ENCODE data around the gene FAM50B. TPM values are rescaled to one million over a fixed set of nuclear protein-coding genes. Genes with fewer than 3 reads are reported as not detected.

Gene FAM50B
- total and polyA plus RNA-seq, 10 of the 15 experiments (the other 5 are each of a cell fraction or from before 2014, with no cell fraction given), result 0.58 to 10.2 (median 5.9) TPM

- no peak for TF ChIP-seq ZNF622 (IDR thresholded peaks at IDR 0.05)
- TF ChIP-seq IRF4 (IDR thresholded peaks at IDR 0.05; ENCODE audit: low read depth, low read length), result no peak
- no peak for TF ChIP-seq DPF2 (IDR thresholded peaks at IDR 0.05)
- no peak for TF ChIP-seq ZBTB11 (CRISPR knock-in tag; IDR thresholded peaks at IDR 0.05)
- no peak for TF ChIP-seq STAT1 (conservative IDR thresholded peaks at IDR 0.05)
- no peak for TF ChIP-seq SMARCA5 (IDR thresholded peaks at IDR 0.05)
- TF ChIP-seq PML (IDR thresholded peaks at IDR 0.05; ENCODE audit: low read length), result no peak
Measured at GRCh38 chr6:3875486-3875885, 26.3 kb downstream of the FAM50B start (continued).

GRCh38 chr6:3876101-3876500 lies 26.9 kb downstream of the FAM50B start:
- in situ Hi-C loops (cut with MboI), result no loop called here
- Histone ChIP-seq H3K4me1 (ENCODE audit: control insufficient read depth, insufficient read depth, low read length) (no peaks in the 10 kb centered on the region), H3K27me3 (replicated peaks in 1 of 2; ENCODE audit: control insufficient read depth in 2 of 2, insufficient read depth in 2 of 2, low read length in 1 of 2) (peaks cover 0 to 3% of the 10 kb centered on the region in 2 experiments; a peak in 1 of 4 replicates), H3K79me2 (ENCODE audit: control insufficient read depth, insufficient read depth, low read length) (no peaks in the 10 kb centered on the region), H3K4me2 (ENCODE audit: control insufficient read depth, insufficient read depth) (no peak overlapping the region), H3K4me3 (no peak overlapping the region), H4K20me1 (ENCODE audit: control insufficient read depth, insufficient read depth) (no peaks in the 10 kb centered on the region), H2AFZ (ENCODE audit: control insufficient read depth, low read depth, low read length) (no peak overlapping the region), H3K9me3 (replicated peaks; ENCODE audit: control insufficient read depth, insufficient read depth, low read length) (no peaks in the 10 kb centered on the region), H3K36me3 (ENCODE audit: control insufficient read depth in 2 of 2, insufficient read depth in 2 of 2, low read length in 1 of 2) (no peaks in the 10 kb centered on the region), H3K9ac (ENCODE audit: control insufficient read depth, insufficient read depth, low read length) (no peak overlapping the region), H3K27ac (ENCODE audit: control insufficient read depth, insufficient read depth) (no peak overlapping the region)
- intact Hi-C loops (cut with micrococcal nuclease; ENCODE audit: unreplicated experiment), result no loop called here
- ChIA-PET SMC1A (ENCODE audit: uncharacterized antibody, unreplicated experiment) (no interaction called here), CTCF (interaction anchor here (1.4 kb wide), 1 partner anchor 27 kb away, joined by 3 read pairs; the partner anchor contains the start of gene FAM50B), RAD21 (ENCODE audit: unreplicated experiment) (no interaction called here), POLR2A (no interaction called here)
- ATAC-seq, result no peak
- no peak for FAIRE-seq
- BruUV-seq (replicated peaks), result no TSS peak
- no peak for DNase-seq (ENCODE audit: low read depth, low spot score)
- WGBS (ENCODE audit: insufficient coverage, insufficient replicate concordance, low lambda C conversion rate, missing lambda C conversion rate), result 46% methylated on average over 10 of the region's 10 CpGs
- no peak for TF ChIP-seq RAD51 (IDR thresholded peaks at IDR 0.05)
- TF ChIP-seq BMI1 (IDR thresholded peaks at IDR 0.05; ENCODE audit: borderline replicate concordance), result no peak
- no peak for TF ChIP-seq TAF1 (IDR thresholded peaks at IDR 0.05; ENCODE audit: borderline replicate concordance, low read depth, low read length)
- no peak for TF ChIP-seq BCLAF1 (IDR thresholded peaks at IDR 0.05)
- no peak for TF ChIP-seq SUPT20H (IDR thresholded peaks at IDR 0.05; ENCODE audit: borderline replicate concordance, control insufficient read depth, low read depth, low read length)
- no peak for TF ChIP-seq LARP7 (IDR thresholded peaks at IDR 0.05)
- no peak for TF ChIP-seq NBN (IDR thresholded peaks at IDR 0.05)
- TF ChIP-seq KLF5 (IDR thresholded peaks at IDR 0.05; ENCODE audit: partially characterized antibody), result no peak
- TF ChIP-seq ZZZ3 (IDR thresholded peaks at IDR 0.05; ENCODE audit: control insufficient read depth, insufficient read length, low read depth), result no peak
- TF ChIP-seq NRF1 (conservative IDR thresholded peaks at IDR 0.05; ENCODE audit: low read depth, low read length), result no peak
- no peak for TF ChIP-seq CBX3 (IDR thresholded peaks at IDR 0.05; ENCODE audit: borderline replicate concordance, low read depth)

All from GM12878 (cell line).